HUES64 (cell line): ENCODE results near the gene RPUSD4.
A peak's percentile ranks its signal among the peaks of the same experiment; 100 is the strongest.

Experiments used
- H3K27ac ChIP-seq: 2 replicates; pipeline ENCODE4 v1.7.0; 2013; ENCODE audit warnings: low read depth, low read length, inconsistent platforms
- H3K27me3 ChIP-seq: 2 replicates; pipeline ENCODE4 v1.6.1; 2013; ENCODE audit warnings: mild to moderate bottlenecking, low read length; ENCODE audit not compliant: insufficient read depth
- H3K36me3 ChIP-seq: 2 replicates; pipeline ENCODE4 v1.6.1; 2013; ENCODE audit warnings: mild to moderate bottlenecking, low read length; ENCODE audit not compliant: insufficient read depth
- H3K4me1 ChIP-seq: 2 replicates; pipeline ENCODE4 v1.6.1; 2013; ENCODE audit warnings: mild to moderate bottlenecking, low read length, moderate library complexity; ENCODE audit not compliant: insufficient read depth
- H3K4me3 ChIP-seq: 2 replicates; pipeline ENCODE4 v1.5.1; 2013; ENCODE audit warnings: mild to moderate bottlenecking, low read length, moderate library complexity
- H3K9ac ChIP-seq: 2 replicates; pipeline ENCODE4 v1.6.1; 2013; ENCODE audit warnings: mild to moderate bottlenecking, low read depth, low read length
- H3K9me3 ChIP-seq: 2 replicates; pipeline ENCODE4 v1.6.1; 2013; ENCODE audit warnings: low read depth, low read length; ENCODE audit not compliant: insufficient read depth
- WGBS: fragments of 150-250, 120-280 bp; methylation state at CpG from one replicate; pipeline ENCODE4 v1.1.7; 2013; ENCODE audit warnings: missing lambda C conversion rate; 5-methylcytosine and 5-hydroxymethylcytosine counted together

RPUSD4 gene

DNA sequence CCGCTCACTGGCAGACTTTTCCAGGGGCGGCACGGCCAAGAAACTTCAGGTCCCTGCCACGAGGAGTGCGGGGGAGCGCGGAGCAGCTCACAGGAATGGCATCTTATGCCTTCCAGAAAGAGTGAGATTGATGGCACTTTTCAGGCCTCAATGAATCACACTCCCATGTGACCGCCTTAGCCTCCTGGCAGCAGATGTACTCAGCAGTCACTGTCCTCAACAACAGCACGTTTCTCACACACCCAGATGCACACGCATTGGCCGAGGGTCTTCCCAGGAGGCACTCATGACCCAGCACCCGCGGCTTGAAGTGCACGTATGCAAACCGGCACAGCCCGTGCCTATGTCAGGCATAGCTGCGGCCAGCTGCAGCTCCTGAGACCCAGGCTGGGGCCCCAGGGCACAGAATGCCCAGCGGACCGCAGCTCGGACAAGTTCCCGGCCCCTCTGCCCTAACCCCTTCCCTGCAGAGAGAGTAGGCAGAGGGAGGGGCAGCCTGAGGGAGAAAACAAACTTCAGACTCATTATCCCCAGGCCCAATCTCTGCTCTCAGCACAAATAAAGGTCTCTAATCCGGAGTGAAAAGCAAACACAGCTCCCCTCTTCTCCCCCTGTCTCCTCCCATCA is 48.3 kb downstream of the RPUSD4 start:
- H3K27me3 ChIP-seq, result 0 out of 2 replicates have a peak, but pooled peaks cover 8% of the 10 kb centered on the region
- no peaks in the 10 kb centered on the region for H3K36me3 ChIP-seq
- H3K27ac ChIP-seq, result no peak overlapping the region; the same call in 1 of the 2 replicates
- WGBS, result 30% methylated on average over 22 of the region's 22 CpGs
- H3K9me3 ChIP-seq, result no peaks in the 10 kb centered on the region
- H3K9ac ChIP-seq, result no peak overlapping the region
- H3K4me1 ChIP-seq, result peaks cover 42% of the 10 kb centered on the region
- no peak overlapping the region for H3K4me3 ChIP-seq

DNA sequence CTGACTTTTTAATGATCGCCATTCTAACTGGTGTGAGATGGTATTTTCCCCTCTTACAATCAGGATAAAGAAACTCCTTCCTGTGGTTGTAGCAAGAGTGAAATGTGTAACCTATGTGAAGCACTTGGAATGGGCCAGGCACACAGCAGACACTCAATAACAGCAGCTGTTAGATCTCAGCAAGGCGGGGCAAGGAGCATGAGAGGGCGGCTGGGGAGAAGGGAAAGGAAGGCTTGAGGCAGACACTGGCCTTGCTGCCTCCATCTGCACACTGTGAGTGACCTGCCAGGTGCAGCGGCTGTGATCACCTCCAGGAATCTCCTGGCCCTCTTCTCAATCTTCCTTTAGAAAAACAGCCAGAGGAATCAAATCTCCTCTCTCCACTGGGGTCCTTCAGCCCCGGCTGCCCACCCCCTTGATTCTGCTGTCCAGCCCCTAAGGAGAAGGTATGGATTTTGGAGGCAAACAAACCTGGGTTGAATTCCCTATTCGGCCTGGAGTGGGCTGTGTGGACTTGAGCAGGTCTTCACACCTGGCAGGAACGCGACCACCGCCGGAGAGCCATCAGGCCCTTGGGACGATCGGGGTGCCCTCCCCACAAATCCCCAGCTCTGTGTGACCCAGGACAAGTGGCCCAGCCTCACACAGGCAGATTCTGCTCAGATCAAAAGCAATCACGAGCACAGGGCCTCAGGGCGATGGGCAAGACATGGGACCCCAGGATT is 49.0 kb downstream of the RPUSD4 start:
- H3K27ac ChIP-seq, result no peak overlapping the region
- H3K9me3 ChIP-seq, result no peaks in the 10 kb centered on the region
- H3K36me3 ChIP-seq, result no peaks in the 10 kb centered on the region
- H3K4me1 ChIP-seq, result peaks cover 45% of the 10 kb centered on the region
- H3K9ac ChIP-seq, result no peak overlapping the region
- H3K4me3 ChIP-seq, result no peak overlapping the region
- H3K27me3 ChIP-seq, result 0 out of 2 replicates have a peak, but pooled peaks cover 8% of the 10 kb centered on the region
- WGBS, result 85% methylated on average over 13 of the region's 14 CpGs

DNA sequence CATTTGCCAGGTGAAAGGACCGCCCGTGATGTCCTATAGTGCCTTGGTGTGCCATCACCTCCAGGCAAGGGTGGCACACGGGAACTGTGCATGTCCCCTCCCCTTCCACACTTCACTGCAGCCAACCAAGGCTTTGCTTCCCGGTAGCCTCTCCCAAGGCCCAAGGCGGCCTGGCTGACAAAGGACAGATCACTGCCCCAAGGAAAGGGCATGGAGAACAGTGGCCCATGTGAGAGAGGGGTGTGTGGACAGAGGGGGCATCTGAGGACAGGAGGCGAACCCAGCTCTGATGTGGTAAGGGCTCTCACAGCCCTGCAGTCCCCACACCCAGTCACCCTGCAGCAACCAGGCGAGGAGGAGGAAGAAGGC is 50.4 kb downstream of the RPUSD4 start:
- Histone ChIP-seq H3K4me3 (no peak overlapping the region), H3K27ac (no peak overlapping the region), H3K9ac (no peak overlapping the region), H3K36me3 (no peaks in the 10 kb centered on the region), H3K9me3 (no peaks in the 10 kb centered on the region), H3K4me1 (peaks cover 35% of the 10 kb centered on the region), H3K27me3 (0 out of 2 replicates have a peak, but pooled peaks cover 8% of the 10 kb centered on the region)
- 79% methylated on average over 7 of the region's 7 CpGs for WGBS

DNA sequence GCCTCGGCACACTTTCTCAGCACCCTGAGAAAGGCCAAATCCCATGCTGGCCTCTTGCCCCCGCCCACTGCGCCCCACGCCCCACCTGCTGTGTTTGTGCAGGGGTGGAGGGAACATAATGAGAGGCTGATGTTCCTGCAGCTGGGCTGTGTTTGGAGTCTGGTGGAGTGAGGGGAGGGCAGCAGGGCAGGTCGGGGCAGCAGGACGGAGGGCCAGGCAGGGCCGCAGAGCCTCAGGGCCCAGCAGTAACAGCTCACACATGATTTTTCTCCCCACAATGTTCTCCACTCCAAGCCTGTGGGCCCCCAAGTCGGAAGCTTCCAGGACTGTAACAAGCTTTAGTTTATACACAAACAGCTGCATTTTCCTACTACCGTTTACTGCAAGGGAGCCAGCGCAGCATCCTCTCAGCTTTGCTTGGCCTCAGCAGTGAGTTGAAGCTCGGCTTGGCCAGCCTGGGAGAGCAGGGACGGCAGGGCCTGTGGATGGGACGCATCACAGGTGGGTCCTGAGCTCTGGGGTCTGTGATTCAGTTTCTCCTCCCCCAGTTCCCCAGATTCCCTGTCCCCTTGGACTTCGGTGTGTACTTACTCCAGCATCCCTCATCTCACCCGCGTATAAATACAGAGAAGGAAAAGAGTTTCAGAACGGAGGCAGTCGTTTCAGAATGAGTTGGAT is 51.0 kb downstream of the RPUSD4 start:
- Histone ChIP-seq H3K4me3 (no peak overlapping the region), H3K27ac (peak overlapping the region; percentile 56; the same call in 1 of the 2 replicates), H3K9me3 (no peaks in the 10 kb centered on the region), H3K9ac (no peak overlapping the region), H3K36me3 (no peaks in the 10 kb centered on the region), H3K4me1 (peaks cover 35% of the 10 kb centered on the region), H3K27me3 (0 out of 2 replicates have a peak, but pooled peaks cover 8% of the 10 kb centered on the region)
- 53% methylated on average over 18 of the region's 18 CpGs for WGBS

DNA sequence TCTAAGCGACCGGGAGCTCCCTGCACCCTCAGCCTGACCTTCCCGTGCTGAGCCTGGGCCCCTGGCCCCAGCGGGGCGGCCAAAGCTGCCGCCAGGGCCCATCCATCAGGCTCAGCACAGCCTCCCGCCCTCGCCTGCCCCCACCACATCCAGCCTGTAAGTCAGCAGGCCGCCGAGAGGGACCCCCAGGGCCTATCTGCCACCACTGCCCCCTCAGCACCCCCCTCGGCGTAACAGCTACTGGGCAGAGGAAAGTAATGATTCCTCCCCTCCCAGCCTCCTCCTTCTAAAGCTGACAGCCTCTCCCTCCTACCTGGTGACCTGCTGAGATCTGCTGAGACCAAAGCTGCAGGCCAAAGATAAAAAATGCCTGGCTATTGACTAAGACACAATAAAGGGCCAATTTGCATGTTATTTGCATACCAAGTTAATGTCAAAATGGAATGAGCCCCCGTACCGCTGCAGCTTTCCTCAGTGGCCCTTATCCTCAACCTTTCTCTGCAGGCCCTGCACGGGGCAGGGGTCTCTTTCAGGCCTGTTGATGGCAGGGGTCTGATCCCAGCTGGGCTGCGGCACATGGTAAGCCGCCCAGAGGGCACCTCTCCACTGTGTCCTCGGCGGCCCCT is 51.6 kb downstream of the RPUSD4 start:
- Histone ChIP-seq H3K27me3 (0 out of 2 replicates have a peak, but pooled peaks cover 8% of the 10 kb centered on the region), H3K4me3 (0 out of 2 replicates have a peak overlapping the region, but pooled peaks have one; percentile 1), H3K4me1 (peaks cover 35% of the 10 kb centered on the region), H3K9me3 (no peaks in the 10 kb centered on the region), H3K36me3 (no peaks in the 10 kb centered on the region), H3K9ac (no peak overlapping the region), H3K27ac (peak overlapping the region; percentile 56; the same call in 1 of the 2 replicates)
- WGBS, result 6% methylated on average over 19 of the region's 19 CpGs

DNA sequence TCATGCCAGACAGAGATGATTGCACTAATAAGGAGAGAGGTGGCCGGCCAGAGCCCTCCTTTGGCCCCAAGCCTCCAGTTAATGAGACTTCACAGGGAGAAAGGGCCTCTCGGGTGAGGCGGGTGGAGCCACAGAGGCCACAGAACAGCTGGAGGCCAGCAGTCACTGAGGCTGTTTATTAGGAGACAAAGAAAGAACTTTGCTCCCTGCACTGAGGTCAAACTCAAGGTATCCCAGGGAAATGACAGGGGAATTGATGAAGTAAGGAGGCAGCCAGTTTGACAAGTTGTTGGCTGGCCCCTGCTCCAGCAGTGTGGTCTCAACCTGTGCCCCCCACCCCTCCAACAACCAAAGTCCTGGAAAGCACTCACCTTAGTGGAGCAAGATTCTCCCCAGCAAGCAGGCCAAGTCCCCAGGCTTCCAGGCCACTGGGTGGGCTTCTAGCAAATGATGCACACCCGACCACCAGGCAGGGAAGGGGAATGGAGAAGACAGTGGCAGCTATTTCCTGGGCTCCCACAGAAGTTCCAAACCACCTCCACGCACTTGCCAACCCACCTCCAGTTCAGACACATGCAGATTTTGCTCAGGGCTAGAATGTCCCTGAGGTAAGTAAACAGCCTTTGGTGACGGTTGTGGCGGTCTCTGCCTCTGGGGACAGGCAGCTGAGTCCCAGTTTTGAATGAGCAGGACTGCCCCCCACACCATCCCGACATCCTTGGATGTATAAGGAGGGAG is 53.2 kb downstream of the RPUSD4 start:
- Histone ChIP-seq H3K4me1 (peaks cover 31% of the 10 kb centered on the region), H3K4me3 (no peak overlapping the region), H3K9ac (no peak overlapping the region), H3K36me3 (no peaks in the 10 kb centered on the region), H3K27ac (no peak overlapping the region), H3K9me3 (no peaks in the 10 kb centered on the region), H3K27me3 (0 out of 2 replicates have a peak, but pooled peaks cover 4% of the 10 kb centered on the region)
- 55% methylated on average over 8 of the region's 8 CpGs for WGBS

DNA sequence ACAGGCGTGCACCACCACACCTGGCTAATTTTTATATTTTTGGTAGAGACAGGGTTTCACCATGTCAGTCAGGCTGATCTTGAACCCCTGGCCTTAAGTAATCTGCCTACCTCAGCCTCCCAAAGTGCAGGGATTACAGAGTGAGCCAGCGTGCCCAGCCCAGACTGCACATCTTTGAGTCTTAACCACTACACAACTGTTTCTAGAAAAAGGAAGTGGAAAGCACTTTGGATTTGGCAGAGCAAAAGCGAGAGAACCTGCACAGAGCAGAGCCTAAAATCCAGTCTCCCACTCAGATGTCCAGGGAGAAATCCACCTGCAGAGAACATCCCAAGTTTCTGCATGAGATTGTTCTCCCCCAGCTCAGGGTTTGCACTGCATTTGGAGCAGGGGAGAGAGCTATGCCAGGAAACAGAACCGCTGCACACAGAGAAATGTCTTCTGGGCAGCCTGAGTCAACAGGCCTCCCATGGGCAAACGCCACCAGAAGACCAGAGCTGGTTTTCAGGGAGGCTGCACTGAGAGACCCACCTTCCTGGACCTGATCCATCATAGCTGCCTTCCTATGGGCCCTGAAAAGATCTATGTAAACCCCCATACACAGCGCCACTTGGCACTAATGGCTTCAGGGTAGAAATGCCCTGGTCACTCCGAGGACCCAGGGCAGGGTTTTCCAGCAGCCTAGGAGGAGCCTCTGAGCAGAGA is 54.0 kb downstream of the RPUSD4 start:
- Histone ChIP-seq H3K9me3 (no peaks in the 10 kb centered on the region), H3K4me1 (peaks cover 25% of the 10 kb centered on the region), H3K36me3 (no peaks in the 10 kb centered on the region), H3K4me3 (no peak overlapping the region), H3K9ac (no peak overlapping the region), H3K27me3 (0 out of 2 replicates have a peak, but pooled peaks cover 3% of the 10 kb centered on the region), H3K27ac (no peak overlapping the region)
- whole genome bisulfite sequencing, result 88% methylated on average over 7 of the region's 7 CpGs

DNA sequence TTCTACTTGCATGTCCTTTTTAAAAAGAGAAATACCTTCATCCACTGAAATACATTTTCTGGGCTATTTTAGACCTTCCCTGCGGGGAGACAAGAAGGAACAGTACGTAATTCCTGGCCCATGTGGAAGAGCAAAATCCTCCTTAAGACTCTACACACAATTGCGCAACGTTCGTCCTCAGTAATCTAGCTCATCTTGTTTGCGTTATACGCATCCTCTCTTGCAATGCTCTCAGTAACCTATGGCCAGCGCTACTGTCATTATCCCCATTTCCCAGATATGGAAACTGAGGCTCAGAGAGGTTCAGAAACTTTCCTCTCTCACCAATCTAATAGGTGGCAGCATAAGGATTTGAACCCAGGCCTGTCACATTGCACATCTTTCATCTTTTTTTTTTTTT is 54.6 kb downstream of the RPUSD4 start:
- no peak overlapping the region for H3K27ac ChIP-seq
- no peak overlapping the region for H3K4me3 ChIP-seq
- peaks cover 25% of the 10 kb centered on the region for H3K4me1 ChIP-seq
- H3K9me3 ChIP-seq, result peaks cover 6% of the 10 kb centered on the region; the same call in 1 of the 2 replicates
- H3K36me3 ChIP-seq, result no peaks in the 10 kb centered on the region
- no peaks in the 10 kb centered on the region for H3K27me3 ChIP-seq
- no peak overlapping the region for H3K9ac ChIP-seq
- WGBS, result 89% methylated on average over 8 of the region's 8 CpGs

DNA sequence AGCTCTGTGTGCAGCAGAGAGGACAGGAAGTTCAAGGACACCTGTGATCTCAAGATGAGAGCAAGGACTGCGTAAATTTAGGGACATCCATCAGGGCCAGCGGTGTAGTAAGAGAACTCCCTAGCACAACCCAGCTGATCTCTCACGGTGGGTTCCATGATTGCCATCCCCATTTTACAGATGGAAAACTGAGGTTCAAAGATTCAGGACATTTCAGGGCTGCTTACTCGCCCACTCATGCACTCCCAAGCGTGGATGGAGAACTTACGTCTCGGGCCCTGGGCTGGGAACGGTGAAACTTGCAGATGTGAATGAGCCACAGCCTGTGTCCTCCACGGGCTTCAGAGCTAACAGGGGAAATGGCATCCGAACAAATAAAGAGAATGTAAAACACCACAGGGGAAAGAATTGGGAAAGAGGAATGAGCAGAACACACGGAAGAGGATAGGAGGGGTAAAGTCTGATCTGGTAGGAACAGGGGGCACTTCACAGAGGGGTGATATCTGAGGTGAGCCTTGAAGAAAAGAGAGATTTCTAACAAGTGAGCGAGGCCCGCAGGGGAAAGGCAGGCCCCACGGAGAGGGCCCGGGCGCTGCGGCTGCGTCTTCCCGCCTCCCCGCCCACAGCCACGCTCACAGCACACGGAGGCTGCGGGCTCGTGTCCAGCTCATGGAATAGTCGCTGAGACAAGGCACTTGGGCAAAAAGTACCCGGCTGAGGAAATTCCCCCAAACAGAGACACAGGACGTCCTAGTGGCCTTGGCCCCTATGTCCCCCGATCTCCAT is 55.9 kb downstream of the RPUSD4 start:
- Histone ChIP-seq H3K36me3 (no peaks in the 10 kb centered on the region), H3K9ac (no peak overlapping the region), H3K4me3 (no peak overlapping the region), H3K4me1 (peaks cover 17% of the 10 kb centered on the region), H3K27me3 (no peaks in the 10 kb centered on the region), H3K27ac (no peak overlapping the region), H3K9me3 (peaks cover 6% of the 10 kb centered on the region; the same call in 1 of the 2 replicates)
- WGBS, result 91% methylated on average over 28 of the region's 28 CpGs
